DOHH2 (cell line): Measurements from ENCODE around the gene ALDH1L2.

Experiments
- H3F3A ChIP-seq: fragments of 200-600 bp; sonication (generic), shearing (Covaris generic); 2 replicates; pipeline ENCODE4 v1.6.0; 2016; ENCODE audit warnings: antibody characterized with exemption, mild to moderate bottlenecking; ENCODE audit not compliant: control insufficient read depth, insufficient read depth
- H3K27ac ChIP-seq: fragments of 200-600 bp; sonication (generic); 2 replicates; pipeline ENCODE4 v1.5.1; 2014; ENCODE audit warnings: low read depth, mild to moderate bottlenecking, low read length, moderate library complexity
- H3K27me3 ChIP-seq: fragments of 200-600 bp; sonication (generic); 2 replicates; pipeline ENCODE4 v1.6.1; 2014; ENCODE audit warnings: mild to moderate bottlenecking, low read length, mixed read lengths; ENCODE audit not compliant: control insufficient read depth
- H3K36me3 ChIP-seq: fragments of 200-600 bp; sonication (generic); 2 replicates; pipeline ENCODE4 v1.6.1; 2014; ENCODE audit warnings: mild to moderate bottlenecking, low read length, moderate library complexity, mixed read lengths; ENCODE audit not compliant: control insufficient read depth
- H3K4me1 ChIP-seq: fragments of 200-600 bp; sonication (generic); 2 replicates; pipeline ENCODE4 v1.6.1; 2014; ENCODE audit warnings: mild to moderate bottlenecking, low read length, mixed read lengths; ENCODE audit not compliant: control insufficient read depth
- H3K4me2 ChIP-seq: fragments of 200-600 bp; sonication (generic); 2 replicates; pipeline ENCODE4 v1.6.0; 2014; ENCODE audit warnings: mild to moderate bottlenecking, low read length, moderate library complexity
- H3K4me3 ChIP-seq: fragments of 200-600 bp; sonication (generic); 2 replicates; pipeline ENCODE4 v1.5.1; 2014; ENCODE audit warnings: mild to moderate bottlenecking, low read length, mixed read lengths
- H3K79me2 ChIP-seq: fragments of 200-600 bp; sonication (generic); 2 replicates; pipeline ENCODE4 v1.6.1; 2014; ENCODE audit warnings: mild to moderate bottlenecking, low read length, mixed read lengths; ENCODE audit not compliant: control insufficient read depth
- H3K9me2 ChIP-seq: fragments of 200-600 bp; sonication (generic); replicated peaks from 2 replicates; pipeline ENCODE4 v1.6.1; 2014; ENCODE audit warnings: mild to moderate bottlenecking, low read length, mixed read lengths; ENCODE audit not compliant: control insufficient read depth
- H3K9me3 ChIP-seq: fragments of 200-600 bp; sonication (generic); 2 replicates; pipeline ENCODE4 v1.6.1; 2014; ENCODE audit warnings: antibody characterized with exemption, low read length, mixed read lengths; ENCODE audit not compliant: control insufficient read depth, insufficient read depth
- H4K20me1 ChIP-seq: fragments of 200-600 bp; sonication (generic); 2 replicates; pipeline ENCODE4 v1.6.0; 2014; ENCODE audit warnings: low read depth, mild to moderate bottlenecking, antibody characterized with exemption, low read length, moderate library complexity; ENCODE audit not compliant: control insufficient read depth, insufficient read depth
- CTCF ChIP-seq: fragments of 200-600 bp; sonication (generic); IDR thresholded peaks from one replicate; pipeline ENCODE4 v1.5.1; 2014; ENCODE audit warnings: antibody characterized with exemption, mild to moderate bottlenecking, low read depth, low read length; ENCODE audit not compliant: poor library complexity, severe bottlenecking
- EZH2phosphoT487 ChIP-seq: fragments of 200-600 bp; sonication (generic); IDR thresholded peaks from 2 replicates; pipeline ENCODE4 v1.6.1; 2017; ENCODE audit warnings: borderline replicate concordance, mild to moderate bottlenecking, antibody characterized with exemption, low read length, moderate library complexity, mixed read lengths

The ALDH1L2 gene

GRCh38 chr12:105091476-105092206, 7.4 kb upstream of the ALDH1L2 start:
- TF ChIP-seq EZH2phosphoT487 (no peak), CTCF (no peak)
- no peaks in the 10 kb centered on the region for H3K4me1 ChIP-seq
- H3K79me2 ChIP-seq: no peaks in the 10 kb centered on the region
- H3K9me2 ChIP-seq: no peaks in the 10 kb centered on the region
- no peaks in the 10 kb centered on the region for H3F3A ChIP-seq
- no peaks in the 10 kb centered on the region for H3K27me3 ChIP-seq
- no peak overlapping the region for H3K4me2 ChIP-seq
- H3K4me3 ChIP-seq: no peak overlapping the region
- H3K36me3 ChIP-seq: no peaks in the 10 kb centered on the region
- peaks cover 5% of the 10 kb centered on the region; the same call in 1 of the 2 replicates for H3K9me3 ChIP-seq
- H3K27ac ChIP-seq: no peak overlapping the region
- H4K20me1 ChIP-seq: no peaks in the 10 kb centered on the region

- no peaks in the 10 kb centered on the region for H4K20me1 ChIP-seq
- H3K36me3 ChIP-seq: no peaks in the 10 kb centered on the region
- no peak for TF ChIP-seq EZH2phosphoT487
- no peak for TF ChIP-seq CTCF
- H3K9me3 ChIP-seq: peaks cover 3% of the 10 kb centered on the region; the same call in 1 of the 2 replicates
- no peak overlapping the region for H3K27ac ChIP-seq
- H3K79me2 ChIP-seq: no peaks in the 10 kb centered on the region
- H3K4me3 ChIP-seq: no peak overlapping the region
- no peaks in the 10 kb centered on the region for H3K9me2 ChIP-seq
- no peaks in the 10 kb centered on the region for H3K27me3 ChIP-seq
- H3K4me1 ChIP-seq: no peaks in the 10 kb centered on the region
- H3F3A ChIP-seq: no peaks in the 10 kb centered on the region
- no peak overlapping the region for H3K4me2 ChIP-seq
Observed at GRCh38 chr12:105090361-105090760, 6.1 kb upstream of the ALDH1L2 start.

GRCh38 chr12:105089817-105090216, 5.6 kb upstream of the ALDH1L2 start:
- Histone ChIP-seq H3K27me3 (no peaks in the 10 kb centered on the region), H3K27ac (no peak overlapping the region), H3K4me3 (no peak overlapping the region), H4K20me1 (no peaks in the 10 kb centered on the region), H3K4me2 (no peak overlapping the region), H3K4me1 (no peaks in the 10 kb centered on the region), H3F3A (no peaks in the 10 kb centered on the region), H3K36me3 (no peaks in the 10 kb centered on the region), H3K79me2 (no peaks in the 10 kb centered on the region), H3K9me3 (no peaks in the 10 kb centered on the region; the same call in 1 of the 2 replicates), H3K9me2 (no peaks in the 10 kb centered on the region)
- TF ChIP-seq EZH2phosphoT487 (no peak), CTCF (no peak)
